H9 (cell line): ENCODE data around the gene KRT9. TPM values are rescaled to one million over a fixed set of nuclear protein-coding genes. Genes with fewer than 3 reads are reported as not detected.
"Not testable (repeated sequence)": the region's sequence is repeated elsewhere in the genome, so short reads cannot be mapped to it uniquely, and the experiment has no call there.

Experiments
- DNase-seq: peaks from one replicate; pipeline ENCODE4 v3.0.0-alpha.2; 2017
- H2AFZ ChIP-seq: one replicate; pipeline ENCODE4 v1.6.1; 2013; ENCODE audit warnings: mild to moderate bottlenecking, low read length, control low read depth, moderate library complexity
- H2AK5ac ChIP-seq: 2 replicates; pipeline ENCODE4 v1.6.1; 2013; ENCODE audit warnings: low read length, control low read depth, mixed read lengths; ENCODE audit not compliant: insufficient read length
- H2BK120ac ChIP-seq: one replicate; pipeline ENCODE4 v1.6.1; 2013; ENCODE audit warnings: low read depth, mild to moderate bottlenecking, low read length, control low read depth, inconsistent platforms; ENCODE audit not compliant: poor library complexity, severe bottlenecking
- H2BK12ac ChIP-seq: 2 replicates; pipeline ENCODE4 v1.6.1; 2013; ENCODE audit warnings: low read length, control low read depth, mixed read lengths, low read depth; ENCODE audit not compliant: insufficient read length
- H2BK15ac ChIP-seq: 2 replicates; pipeline ENCODE4 v1.6.1; 2013; ENCODE audit warnings: low read depth, low read length, control low read depth
- H2BK20ac ChIP-seq: one replicate; pipeline ENCODE4 v1.6.1; 2013; ENCODE audit warnings: low read depth, mild to moderate bottlenecking, low read length, control low read depth, inconsistent platforms; ENCODE audit not compliant: poor library complexity, severe bottlenecking
- H2BK5ac ChIP-seq: 2 replicates; pipeline ENCODE4 v1.6.1; 2013; ENCODE audit warnings: low read length, control low read depth, mixed read lengths; ENCODE audit not compliant: insufficient read length
- H3K14ac ChIP-seq: 2 replicates; pipeline ENCODE4 v1.6.1; 2013; ENCODE audit warnings: low read length, control low read depth; ENCODE audit not compliant: insufficient read depth
- H3K18ac ChIP-seq: 2 replicates; pipeline ENCODE4 v1.6.1; 2013; ENCODE audit warnings: low read depth, mild to moderate bottlenecking, mixed read lengths, low read length, control low read depth; ENCODE audit not compliant: insufficient read length
- H3K23ac ChIP-seq: 2 replicates; pipeline ENCODE4 v1.6.1; 2013; ENCODE audit warnings: low read length, control low read depth, mixed read lengths, low read depth; ENCODE audit not compliant: insufficient read length
- H3K23me2 ChIP-seq: 2 replicates; pipeline ENCODE4 v1.6.1; 2013; ENCODE audit warnings: low read depth, mild to moderate bottlenecking, mixed read lengths, low read length, control low read depth; ENCODE audit not compliant: insufficient read length, poor library complexity, severe bottlenecking
- H3K27ac ChIP-seq: 2 replicates; pipeline ENCODE4 v1.5.1; 2013; ENCODE audit warnings: low read length, control low read depth, mixed read lengths, low read depth; ENCODE audit not compliant: insufficient read length
- H3K27me3 ChIP-seq: 2 replicates; pipeline ENCODE4 v1.6.1; 2013; ENCODE audit warnings: low read length, control low read depth, inconsistent platforms; ENCODE audit not compliant: insufficient read depth
- H3K4ac ChIP-seq: 2 replicates; pipeline ENCODE4 v1.6.1; 2013; ENCODE audit warnings: low read depth, mild to moderate bottlenecking, control low read depth, inconsistent platforms, low read length, moderate library complexity
- H3K4me1 ChIP-seq: 2 replicates; pipeline ENCODE4 v1.6.1; 2013; ENCODE audit warnings: low read length, control low read depth, inconsistent platforms; ENCODE audit not compliant: insufficient read depth
- H3K4me2 ChIP-seq: 2 replicates; pipeline ENCODE4 v1.6.1; 2013; ENCODE audit warnings: low read length, control low read depth, mixed read lengths; ENCODE audit not compliant: insufficient read length, insufficient read depth
- H3K56ac ChIP-seq: 2 replicates; pipeline ENCODE4 v1.6.1; 2013; ENCODE audit warnings: low read depth, mild to moderate bottlenecking, mixed read lengths, low read length, control low read depth; ENCODE audit not compliant: insufficient read length
- H3K79me1 ChIP-seq: 2 replicates; pipeline ENCODE4 v1.6.1; 2013; ENCODE audit warnings: low read depth, mild to moderate bottlenecking, moderate library complexity, low read length, control low read depth, inconsistent platforms; ENCODE audit not compliant: insufficient read depth, poor library complexity, severe bottlenecking
- H3K79me2 ChIP-seq: 2 replicates; pipeline ENCODE4 v1.6.1; 2013; ENCODE audit warnings: low read length, control low read depth, inconsistent platforms; ENCODE audit not compliant: insufficient read depth
- H3K9ac ChIP-seq: 2 replicates; pipeline ENCODE4 v1.6.1; 2013; ENCODE audit warnings: low read length, control low read depth, mixed read lengths; ENCODE audit not compliant: insufficient read length; ENCODE audit errors: extremely low read depth
- H3K9me3 ChIP-seq: one replicate; pipeline ENCODE4 v1.6.1; 2013; ENCODE audit warnings: low read depth, low read length, inconsistent platforms; ENCODE audit not compliant: control insufficient read depth
- H3T11ph ChIP-seq: one replicate; pipeline ENCODE4 v1.6.1; 2013; ENCODE audit warnings: mild to moderate bottlenecking, low read length, control low read depth, inconsistent platforms
- H4K20me1 ChIP-seq: one replicate; pipeline ENCODE4 v1.6.1; 2013; ENCODE audit not compliant: control insufficient read depth, insufficient read length, insufficient read depth
- H4K5ac ChIP-seq: 2 replicates; pipeline ENCODE4 v1.6.1; 2013; ENCODE audit warnings: low read depth, mild to moderate bottlenecking, mixed read lengths, low read length, control low read depth; ENCODE audit not compliant: insufficient read length
- H4K8ac ChIP-seq: replicated peaks from 2 replicates; pipeline ENCODE4 v1.6.1; 2013; ENCODE audit warnings: low read length, control low read depth, mixed read lengths, low read depth; ENCODE audit not compliant: insufficient read length
- H4K91ac ChIP-seq: 2 replicates; pipeline ENCODE4 v1.6.1; 2013; ENCODE audit warnings: low read depth, mild to moderate bottlenecking, moderate library complexity, mixed read lengths, low read length, control low read depth; ENCODE audit not compliant: insufficient read length
- H3K27ac Mint-ChIP-seq, 3 experiments: 2 replicates in 2 of 3; 3 replicates in 1 of 3; pipeline ENCODE4 v1.8.0; 2020 to 2021; ENCODE audit warnings: mixed read lengths in 3 of 3, mild to moderate bottlenecking in 1 of 3, moderate library complexity in 1 of 3
- H3K27me3 Mint-ChIP-seq: 2 replicates; pipeline ENCODE4 v1.8.0; 2021; ENCODE audit warnings: low read depth, mild to moderate bottlenecking, moderate library complexity, mixed read lengths
- H3K36me3 Mint-ChIP-seq, 3 experiments: 2 replicates in 2 of 3; 3 replicates in 1 of 3; pipeline ENCODE4 v1.8.0; 2020 to 2021; ENCODE audit warnings: low read depth in 3 of 3, mixed read lengths in 3 of 3; ENCODE audit not compliant: insufficient read depth in 1 of 3
- H3K4me1 Mint-ChIP-seq, 2 experiments: 2 replicates each; pipeline ENCODE4 v1.8.0; 2020; ENCODE audit warnings: mixed read lengths in 2 of 2
- H3K4me3 Mint-ChIP-seq, 2 experiments: 2 replicates in 1 of 2; 3 replicates in 1 of 2; pipeline ENCODE4 v1.8.0; 2020 to 2021; ENCODE audit warnings: mild to moderate bottlenecking in 2 of 2, mixed read lengths in 2 of 2, moderate library complexity in 1 of 2
- H3K9me3 Mint-ChIP-seq, 2 experiments: 2 replicates in 1 of 2; 3 replicates in 1 of 2; pipeline ENCODE4 v1.8.0; 2020; ENCODE audit warnings: mild to moderate bottlenecking in 2 of 2, mixed read lengths in 2 of 2, moderate library complexity in 1 of 2
- CTCF ChIP-seq: fragments of 200-600 bp; sonication (generic); conservative IDR thresholded peaks from 3 replicates; pipeline ENCODE4 v1.8.0; 2021; ENCODE audit warnings: antibody characterized with exemption, mild to moderate bottlenecking
- WGBS: extraction: QIAGEN DNeasy Blood & Tissue Kit; methylation state at CpG from one replicate; pipeline ENCODE4 v1.1.7; 2013; ENCODE audit warnings: missing lambda C conversion rate, low lambda C conversion rate, mixed read lengths; ENCODE audit not compliant: insufficient read length; ENCODE audit errors: extremely low coverage; 5-methylcytosine and 5-hydroxymethylcytosine counted together
- total RNA-seq: library from RNA; stranded (reverse); gene quantifications from 2 replicates; pipeline ENCODE4 v1.2.1, GENCODE V29; 2021

KRT9 gene
- total RNA-seq, 1 experiment from 2014 or later = not detected

- Histone ChIP-seq H3K9me3 (no peaks in the 10 kb centered on the region), H3K23ac (no peak overlapping the region), H3K4me1 (no peaks in the 10 kb centered on the region), H3K27ac (no peak overlapping the region), H4K91ac (no peak overlapping the region), H3K79me1 (no peaks in the 10 kb centered on the region), H4K5ac (no peak overlapping the region), H3K27me3 (no peaks in the 10 kb centered on the region), H2AFZ (no peak overlapping the region), H3T11ph (no peak overlapping the region), H2BK120ac (no peak overlapping the region), H2BK20ac (no peak overlapping the region), H2BK12ac (no peak overlapping the region), H4K8ac (no peak overlapping the region), H4K20me1 (no peaks in the 10 kb centered on the region), H3K9ac (no peak overlapping the region), H3K14ac (no peak overlapping the region), H3K56ac (no peak overlapping the region), H3K4me2 (no peak overlapping the region), H3K23me2 (no peaks in the 10 kb centered on the region), H3K18ac (no peak overlapping the region), H2AK5ac (no peak overlapping the region), H2BK15ac (no peak overlapping the region), H3K79me2 (no peaks in the 10 kb centered on the region), H3K4ac (no peak overlapping the region), H2BK5ac (no peak overlapping the region)
- WGBS = no CpG with 5 or more reads among the region's 11 CpGs
- H3K4me1 Mint-ChIP-seq = peaks cover 9 to 29% of the 10 kb centered on the region in 2 experiments
- no peak overlapping the region for H3K4me3 Mint-ChIP-seq
- H3K27ac Mint-ChIP-seq = peak overlapping the region in 2 of 3 experiments; percentile 49 to 70; a peak in 2 of 7 replicates
- H3K27me3 Mint-ChIP-seq = peaks cover 12% of the 10 kb centered on the region; the same call in 1 of the 2 replicates
- H3K9me3 Mint-ChIP-seq = no peaks in the 10 kb centered on the region; a peak in 1 of 5 replicates
- H3K36me3 Mint-ChIP-seq = no peaks in the 10 kb centered on the region; a peak in 1 of 7 replicates
- TF ChIP-seq CTCF = no peak
- no peak for DNase-seq
Measured at GRCh38 chr17:41613277-41614082, 41.6 kb upstream of the KRT9 start.

GRCh38 chr17:41612376-41613160 lies 40.7 kb upstream of the KRT9 start, which contains the start of gene KRT16:
Gene KRT16 (minus strand): TSS chr17:41612767. CDS start chr17:41612688, 79 bp downstream.
- not testable (repeated sequence) for H3K9me3 ChIP-seq, H2BK5ac ChIP-seq, H2BK20ac ChIP-seq, H4K8ac ChIP-seq, H3K4me3 Mint-ChIP-seq, H3K79me2 ChIP-seq, H4K5ac ChIP-seq, H2BK120ac ChIP-seq, H3K23ac ChIP-seq, H3K4me2 ChIP-seq, H3K23me2 ChIP-seq, H3K27ac ChIP-seq, H2BK12ac ChIP-seq, H3K79me1 ChIP-seq, H3K18ac ChIP-seq, H3K4me1 ChIP-seq, H3K56ac ChIP-seq, H4K91ac ChIP-seq, H4K20me1 ChIP-seq, H3K27me3 ChIP-seq, H3K4ac ChIP-seq, H3K36me3 Mint-ChIP-seq, DNase-seq, H2AK5ac ChIP-seq, H3K9ac ChIP-seq, H3K9me3 Mint-ChIP-seq, H2AFZ ChIP-seq, H3K14ac ChIP-seq, H2BK15ac ChIP-seq, H3T11ph ChIP-seq
- WGBS = no CpG with 5 or more reads among the region's 31 CpGs
- peak within 1 kb of the TSS in 2 of 3 experiments; percentile 49 to 82; a peak in 5 of 7 replicates for H3K27ac Mint-ChIP-seq
- H3K27me3 Mint-ChIP-seq = peaks cover 13% of the 10 kb centered on the region; the same call in 1 of the 2 replicates
- H3K4me1 Mint-ChIP-seq = peaks cover 9 to 21% of the 10 kb centered on the region in 2 experiments
